OCI-LY1 (cell line): ENCODE results near the gene ITIH2.
"Not testable (repeated sequence)": the region's sequence is repeated elsewhere in the genome, so short reads cannot be mapped to it uniquely, and the experiment has no call there.

ENCODE experiments used
- CTCF ChIP-seq: fragments of 200-600 bp; sonication (generic), shearing (Covaris generic); IDR thresholded peaks from 2 replicates; pipeline ENCODE4 v1.5.1; 2017; ENCODE audit warnings: mild to moderate bottlenecking, antibody characterized with exemption, low read length, moderate library complexity, mixed read lengths
- EZH2 ChIP-seq: fragments of 200-600 bp; sonication (generic), shearing (Covaris generic); IDR thresholded peaks from 2 replicates; pipeline ENCODE4 v1.8.0; 2017; ENCODE audit warnings: borderline replicate concordance, mixed run types, mild to moderate bottlenecking, antibody characterized with exemption, low read length, moderate library complexity, mixed read lengths

GRCh38 chr10:7692368-7692767 is 10.7 kb upstream of the ITIH2 start:
- not testable (repeated sequence) for TF ChIP-seq EZH2, CTCF
